Esophagus (tissue), 2 donors: ENCODE data around the gene CRB2. TPM values are rescaled to one million over a fixed set of nuclear protein-coding genes. Genes with fewer than 3 reads are reported as not detected.

ENCODE experiments used
- H3K27ac ChIP-seq, 2 donors: one replicate each; pipeline ENCODE4 v1.5.1; 2013; ENCODE audit warnings: low read depth in 2 of 2, mild to moderate bottlenecking in 2 of 2, inconsistent platforms in 1 of 2, low read length in 1 of 2, moderate library complexity in 1 of 2
- H3K27me3 ChIP-seq, 2 donors: one replicate each; pipeline ENCODE4 v1.6.1; 2013; ENCODE audit warnings: low read length in 2 of 2, control low read depth in 1 of 2, mild to moderate bottlenecking in 1 of 2; ENCODE audit not compliant: insufficient read depth in 2 of 2, control insufficient read depth in 1 of 2
- H3K36me3 ChIP-seq, 2 donors: one replicate each; pipeline ENCODE4 v1.6.1; 2013; ENCODE audit warnings: low read length in 1 of 2; ENCODE audit not compliant: control insufficient read depth in 2 of 2, insufficient read depth in 2 of 2
- H3K4me1 ChIP-seq, 2 donors: one replicate each; pipeline ENCODE4 v1.6.1; 2013; ENCODE audit warnings: low read length in 1 of 2; ENCODE audit not compliant: control insufficient read depth in 2 of 2, insufficient read depth in 2 of 2
- H3K4me3 ChIP-seq, 2 donors: one replicate each; pipeline ENCODE4 v1.5.1; 2013; ENCODE audit warnings: low read length in 2 of 2, mild to moderate bottlenecking in 2 of 2, low read depth in 1 of 2, moderate library complexity in 1 of 2
- H3K9me3 ChIP-seq, 2 donors: one replicate each; pipeline ENCODE4 v1.6.1; 2013; ENCODE audit warnings: mild to moderate bottlenecking in 2 of 2, low read depth in 1 of 2, low read length in 1 of 2, moderate library complexity in 1 of 2; ENCODE audit not compliant: control insufficient read depth in 2 of 2, insufficient read depth in 1 of 2
- WGBS, 2 donors: extraction: QIAGEN DNeasy Blood & Tissue Kit; methylation state at CpG; one replicate each; pipeline ENCODE4 v1.1.7; 2013; 5-methylcytosine and 5-hydroxymethylcytosine counted together
- polyA plus RNA-seq, 2 donors: library from polyadenylated mRNA; stranded (reverse); fragments of 200-250 nt; gene quantifications; one replicate each; pipeline ENCODE4 v1.2.3, GENCODE V29; 2013
- donor health status: healthy with polysubstance abuse.
- donor health status: Bipolar disorder and iron deficiency.

Gene CRB2
- polyA plus RNA-seq, 2 donors, result 0.01 to 0.02 TPM

DNA sequence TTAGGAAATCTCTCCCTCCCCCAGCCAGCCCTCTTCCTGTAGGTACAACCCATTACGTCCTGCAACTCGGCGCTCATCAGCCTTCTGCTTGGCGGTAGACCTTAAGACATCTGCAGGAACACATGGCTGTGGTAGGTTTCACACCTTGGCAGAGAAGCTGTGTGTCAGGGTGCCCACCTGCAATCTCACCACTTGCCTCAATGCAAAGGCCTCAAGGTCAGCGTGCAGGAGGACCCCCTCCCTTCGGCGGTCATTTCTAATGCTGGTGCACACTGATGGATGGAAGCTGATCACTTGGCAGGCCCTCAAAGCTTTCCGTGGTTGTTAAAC is 67.3 kb downstream of the CRB2 start:
- H3K4me1 ChIP-seq, result no peaks in the 10 kb centered on the region
- no peaks in the 10 kb centered on the region for H3K27me3 ChIP-seq
- 89 to 91% methylated on average over 8 of the region's 8 CpGs for WGBS, 2 donors
- H3K36me3 ChIP-seq, result peaks cover 0 to 15% of the 10 kb centered on the region in 2 donors
- H3K9me3 ChIP-seq, result no peaks in the 10 kb centered on the region
- H3K4me3 ChIP-seq, result no peak overlapping the region
- no peak overlapping the region for H3K27ac ChIP-seq

DNA sequence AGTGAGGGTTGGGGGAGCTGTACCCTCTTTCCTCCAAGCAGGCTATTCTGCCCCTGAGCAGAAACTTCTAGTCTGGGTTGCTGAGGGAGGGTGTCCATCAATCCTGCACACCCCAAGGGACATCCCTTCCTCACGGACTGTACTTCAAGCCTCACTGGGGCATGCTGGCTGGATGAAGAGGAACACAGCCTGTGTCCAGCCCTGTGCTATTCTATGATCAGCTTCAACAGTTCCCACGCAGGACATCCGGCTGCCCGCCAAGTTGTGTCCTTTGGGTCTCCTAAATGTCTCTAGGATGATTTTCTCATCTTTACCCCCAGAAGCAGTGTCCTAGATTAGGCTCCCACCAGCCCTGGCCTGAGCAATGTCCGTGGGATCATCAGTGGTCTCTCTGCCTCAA is 68.1 kb downstream of the CRB2 start:
- H3K36me3 ChIP-seq, result peaks cover 0 to 15% of the 10 kb centered on the region in 2 donors
- H3K4me3 ChIP-seq, result no peak overlapping the region
- H3K27ac ChIP-seq, result no peak overlapping the region
- H3K9me3 ChIP-seq, result no peaks in the 10 kb centered on the region
- H3K27me3 ChIP-seq, result no peaks in the 10 kb centered on the region
- WGBS, 2 donors, result 92 to 98% methylated on average over 5 of the region's 5 CpGs
- H3K4me1 ChIP-seq, result no peaks in the 10 kb centered on the region

DNA sequence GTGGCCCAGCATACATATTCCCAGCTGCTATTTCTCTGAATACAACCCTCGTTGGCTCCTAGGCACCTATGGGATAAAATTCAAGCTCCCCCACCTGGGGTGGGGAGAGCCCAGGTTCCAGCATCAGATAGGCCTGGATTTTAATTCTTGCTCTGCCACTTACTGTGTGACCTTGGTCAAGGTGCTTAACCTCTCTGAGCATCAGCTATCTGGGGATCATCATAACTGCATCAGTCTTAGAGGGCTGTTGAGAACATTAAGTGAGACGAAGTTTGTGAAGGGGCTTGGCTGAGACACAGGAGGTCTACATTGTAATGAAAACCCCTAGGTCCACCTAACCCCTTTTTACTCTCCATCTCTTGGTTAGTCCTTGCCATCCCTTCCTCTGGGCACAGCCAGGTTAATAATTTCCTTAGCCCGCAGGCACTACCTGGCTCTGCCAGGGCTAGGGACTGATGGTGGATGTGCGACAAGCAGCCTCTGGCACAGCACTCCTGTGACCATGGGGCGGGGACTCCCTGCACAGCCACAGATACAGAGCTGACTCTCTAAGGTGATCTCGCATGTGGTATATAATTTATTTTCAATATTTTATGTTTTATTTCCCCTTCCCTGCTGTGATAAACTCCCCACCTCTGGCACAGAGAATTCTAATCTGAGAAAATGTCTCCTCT is 68.7 kb downstream of the CRB2 start:
- no peak overlapping the region for H3K27ac ChIP-seq
- no peak overlapping the region for H3K4me3 ChIP-seq
- WGBS, 2 donors, result 93 to 95% methylated on average over 6 of the region's 6 CpGs
- H3K4me1 ChIP-seq, result no peaks in the 10 kb centered on the region
- H3K36me3 ChIP-seq, result peaks cover 0 to 15% of the 10 kb centered on the region in 2 donors
- H3K9me3 ChIP-seq, result no peaks in the 10 kb centered on the region
- H3K27me3 ChIP-seq, result no peaks in the 10 kb centered on the region

DNA sequence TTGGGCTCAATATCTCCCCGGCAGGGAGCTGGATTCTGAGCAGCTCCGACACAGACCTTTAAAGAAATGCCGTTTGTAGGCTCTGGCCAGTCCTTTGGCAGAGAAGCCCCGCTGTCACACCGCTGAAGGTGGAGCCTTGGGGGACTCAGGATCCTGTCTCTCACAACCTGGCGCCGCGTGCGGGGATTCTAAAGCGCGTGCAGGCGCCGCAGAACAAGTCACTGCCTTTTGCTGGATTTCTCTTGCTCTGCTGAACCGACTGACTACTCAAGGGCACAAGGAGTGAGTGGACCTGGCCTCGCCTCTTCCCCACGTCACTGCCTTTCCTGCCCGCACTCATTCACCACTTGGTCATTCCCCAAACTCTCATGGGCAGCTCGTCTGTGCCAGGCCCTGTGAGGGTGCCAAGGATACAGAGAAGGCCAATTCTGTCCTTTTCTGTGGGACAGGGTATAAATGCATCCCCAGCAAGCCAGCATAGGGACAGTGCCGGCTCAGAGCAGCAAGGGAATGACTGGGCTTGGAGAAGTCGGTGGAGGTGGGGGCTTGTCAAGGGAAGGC is 69.3 kb downstream of the CRB2 start:
- H3K27me3 ChIP-seq, result no peaks in the 10 kb centered on the region
- no peak overlapping the region for H3K4me3 ChIP-seq
- no peaks in the 10 kb centered on the region for H3K9me3 ChIP-seq
- 89 to 92% methylated on average over 20 of the region's 20 CpGs for WGBS, 2 donors
- no peak overlapping the region for H3K27ac ChIP-seq
- H3K36me3 ChIP-seq, result peaks cover 0 to 10% of the 10 kb centered on the region in 2 donors
- H3K4me1 ChIP-seq, result no peaks in the 10 kb centered on the region

DNA sequence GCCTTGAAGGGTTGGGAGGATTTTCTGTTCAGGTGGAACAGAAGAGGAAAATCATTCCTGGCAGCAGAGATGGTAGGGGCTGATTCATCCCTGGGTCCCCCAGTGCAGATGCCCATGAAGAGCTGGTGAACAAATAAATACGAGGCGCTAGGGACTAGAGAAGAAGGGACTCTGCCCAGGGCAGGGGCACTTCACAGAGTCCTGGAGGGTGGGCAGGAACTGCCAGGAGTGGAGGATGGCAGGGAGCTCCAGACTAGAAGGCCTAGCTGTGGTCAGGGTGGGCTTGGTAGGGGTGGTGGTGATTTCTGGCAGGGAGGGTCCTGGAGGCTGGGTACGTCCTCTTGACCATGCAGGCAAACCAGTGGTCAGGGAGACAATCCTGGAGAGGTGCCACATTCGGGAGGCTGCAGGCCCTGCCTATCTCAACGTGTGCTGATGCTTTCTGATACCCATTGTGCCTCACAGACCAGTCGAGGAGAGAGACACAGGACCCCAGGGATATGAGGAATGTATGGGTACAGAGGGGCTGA is 69.9 kb downstream of the CRB2 start:
- peaks cover 0 to 14% of the 10 kb centered on the region in 2 donors for H3K36me3 ChIP-seq
- no peak overlapping the region for H3K27ac ChIP-seq
- no peak overlapping the region for H3K4me3 ChIP-seq
- WGBS, 2 donors, result 91 to 93% methylated on average over 6 of the region's 6 CpGs
- no peaks in the 10 kb centered on the region for H3K27me3 ChIP-seq
- no peaks in the 10 kb centered on the region for H3K9me3 ChIP-seq
- no peaks in the 10 kb centered on the region for H3K4me1 ChIP-seq

DNA sequence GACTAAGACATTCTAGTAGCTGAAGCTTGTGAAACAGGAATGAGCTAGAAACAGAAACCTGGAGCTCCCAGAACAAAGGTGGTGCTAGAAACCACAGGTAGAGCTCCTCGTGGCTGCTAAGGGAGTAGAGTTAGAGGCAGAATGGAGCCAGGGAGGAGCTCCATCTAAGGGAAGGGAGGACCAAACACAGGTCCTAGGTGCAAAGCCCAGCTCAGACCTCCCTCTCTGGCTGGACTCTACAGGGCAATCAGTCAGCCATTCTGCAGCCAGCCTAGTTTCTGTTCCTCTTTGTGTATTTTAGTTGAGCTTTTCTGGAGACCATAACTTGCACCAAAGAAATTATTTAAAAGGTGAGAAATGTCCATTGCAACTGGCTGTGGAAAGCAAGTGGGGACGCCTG is 70.4 kb downstream of the CRB2 start:
- Histone ChIP-seq H3K4me1 (no peaks in the 10 kb centered on the region), H3K27ac (no peak overlapping the region), H3K9me3 (no peaks in the 10 kb centered on the region), H3K36me3 (peaks cover 0 to 16% of the 10 kb centered on the region in 2 donors), H3K4me3 (no peak overlapping the region), H3K27me3 (no peaks in the 10 kb centered on the region)
- 73 to 74% methylated on average over 2 of the region's 2 CpGs for WGBS, 2 donors

Other genes with a start within 250 kb of the CRB2 start
- gene STRBP, start 87.6 kb upstream of the CRB2 start, polyA plus RNA-seq, result 10 to 100 TPM; 16.9 to 26.9 TPM